Liver (tissue), 3 donors: ENCODE results near the gene IFT80.

Experiments
- EGR1 ChIP-seq, 2 donors: IDR thresholded peaks; 2 replicates each; pipeline ENCODE4 v1.6.1; 2016 to 2018; ENCODE audit warnings: antibody characterized with exemption in 2 of 2, low read depth in 2 of 2
- TAF1 ChIP-seq: conservative IDR thresholded peaks from 2 replicates; pipeline ENCODE4 v1.6.1; 2016; ENCODE audit warnings: antibody characterized with exemption, mild to moderate bottlenecking
- TF ChIP-seq, protein P1 (sequence below): fragments of 150-350 bp; IDR thresholded peaks from 2 replicates; pipeline ENCODE4 v1.5.1; 2017; ENCODE audit warnings: improper control_type of control experiment, low read depth, low read length; ENCODE audit not compliant: missing input control
- donor health status: healthy.
- donor health status: healthy.

- TF ChIP-seq EGR1 (IDR thresholded peaks at IDR 0.05; ENCODE audit: low read depth in 2 of 2), result no peak
- TF ChIP-seq, protein P1, sequence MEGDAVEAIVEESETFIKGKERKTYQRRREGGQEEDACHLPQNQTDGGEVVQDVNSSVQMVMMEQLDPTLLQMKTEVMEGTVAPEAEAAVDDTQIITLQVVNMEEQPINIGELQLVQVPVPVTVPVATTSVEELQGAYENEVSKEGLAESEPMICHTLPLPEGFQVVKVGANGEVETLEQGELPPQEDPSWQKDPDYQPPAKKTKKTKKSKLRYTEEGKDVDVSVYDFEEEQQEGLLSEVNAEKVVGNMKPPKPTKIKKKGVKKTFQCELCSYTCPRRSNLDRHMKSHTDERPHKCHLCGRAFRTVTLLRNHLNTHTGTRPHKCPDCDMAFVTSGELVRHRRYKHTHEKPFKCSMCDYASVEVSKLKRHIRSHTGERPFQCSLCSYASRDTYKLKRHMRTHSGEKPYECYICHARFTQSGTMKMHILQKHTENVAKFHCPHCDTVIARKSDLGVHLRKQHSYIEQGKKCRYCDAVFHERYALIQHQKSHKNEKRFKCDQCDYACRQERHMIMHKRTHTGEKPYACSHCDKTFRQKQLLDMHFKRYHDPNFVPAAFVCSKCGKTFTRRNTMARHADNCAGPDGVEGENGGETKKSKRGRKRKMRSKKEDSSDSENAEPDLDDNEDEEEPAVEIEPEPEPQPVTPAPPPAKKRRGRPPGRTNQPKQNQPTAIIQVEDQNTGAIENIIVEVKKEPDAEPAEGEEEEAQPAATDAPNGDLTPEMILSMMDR, result no peak
- TF ChIP-seq TAF1, result no peak
These were observed 111.4 kb downstream of the IFT80 start for GRCh38 chr3:160287666-160288065.
